A673 (cell line): Measurements from ENCODE around the gene SPDEF.

Experiments used
- CTCF ChIP-seq: fragments of 300-800, 200-600 bp; sonication (generic); conservative IDR thresholded peaks from 2 replicates; pipeline ENCODE4 v1.5.1; 2017; ENCODE audit warnings: low read depth, mild to moderate bottlenecking, antibody characterized with exemption, low read length, moderate library complexity, mixed read lengths
- EZH2 ChIP-seq: fragments of 200-600 bp; sonication (generic); IDR thresholded peaks from 2 replicates; pipeline ENCODE4 v1.6.1; 2017; ENCODE audit warnings: borderline replicate concordance, low read depth, mild to moderate bottlenecking, mixed read lengths, antibody characterized with exemption, low read length; ENCODE audit not compliant: poor library complexity, severe bottlenecking

- TF ChIP-seq CTCF = no peak
- no peak for TF ChIP-seq EZH2
Measured at GRCh38 chr6:34540841-34541240, 15.3 kb downstream of the SPDEF start.
